IPS-20b (cell line): ENCODE results near the gene PPP1R7.

Source experiments
- H3K27ac ChIP-seq: one replicate; pipeline ENCODE4 v1.5.1; 2013; ENCODE audit warnings: low read length
- H3K27me3 ChIP-seq: 2 replicates; pipeline ENCODE4 v1.6.1; 2013; ENCODE audit warnings: mild to moderate bottlenecking, low read length, inconsistent platforms; ENCODE audit not compliant: insufficient read depth
- H3K36me3 ChIP-seq: 2 replicates; pipeline ENCODE4 v1.6.1; 2013; ENCODE audit warnings: low read depth, mild to moderate bottlenecking, inconsistent platforms, low read length, moderate library complexity; ENCODE audit not compliant: insufficient read depth
- H3K4me1 ChIP-seq: 2 replicates; pipeline ENCODE4 v1.6.1; 2013; ENCODE audit warnings: mild to moderate bottlenecking, control low read depth, inconsistent platforms, low read length, moderate library complexity; ENCODE audit not compliant: insufficient read depth
- H3K4me3 ChIP-seq: 2 replicates; pipeline ENCODE4 v1.5.1; 2013; ENCODE audit warnings: mild to moderate bottlenecking, low read length, inconsistent platforms
- H3K9ac ChIP-seq: 2 replicates; pipeline ENCODE4 v1.6.1; 2013; ENCODE audit warnings: low read depth, mild to moderate bottlenecking, inconsistent platforms, low read length, moderate library complexity
- H3K9me3 ChIP-seq: 2 replicates; pipeline ENCODE4 v1.6.1; 2013; ENCODE audit warnings: mild to moderate bottlenecking, low read depth, low read length, inconsistent platforms; ENCODE audit not compliant: insufficient read depth

PPP1R7 gene

GRCh38 chr2:241147336-241147735 lies 2.9 kb upstream of the PPP1R7 start:
- H3K36me3 ChIP-seq, result peaks cover 5% of the 10 kb centered on the region; the same call in 1 of the 2 replicates
- peaks cover 11% of the 10 kb centered on the region for H3K4me1 ChIP-seq
- no peak overlapping the region for H3K4me3 ChIP-seq
- H3K27me3 ChIP-seq, result peaks cover 10% of the 10 kb centered on the region; the same call in 1 of the 2 replicates
- no peak overlapping the region for H3K27ac ChIP-seq
- no peak overlapping the region for H3K9ac ChIP-seq
- H3K9me3 ChIP-seq, result no peaks in the 10 kb centered on the region

GRCh38 chr2:241148239-241148638 lies 2.0 kb upstream of the PPP1R7 start:
- Histone ChIP-seq H3K9me3 (no peaks in the 10 kb centered on the region), H3K27ac (no peak overlapping the region), H3K4me1 (peaks cover 11% of the 10 kb centered on the region), H3K4me3 (peak overlapping the region; percentile 92), H3K27me3 (peaks cover 10% of the 10 kb centered on the region; the same call in 1 of the 2 replicates), H3K36me3 (no peaks in the 10 kb centered on the region), H3K9ac (peak overlapping the region; percentile 73; the same call in 1 of the 2 replicates)

GRCh38 chr2:241148891-241149674 lies 1.2 kb upstream of the PPP1R7 start, which contains the start of gene PASK:
Gene PASK (minus strand): TSS chr2:241149472. CDS start chr2:241143032, 6,440 bp downstream.
- H3K27me3 ChIP-seq, result peaks cover 10% of the 10 kb centered on the region; the same call in 1 of the 2 replicates
- peak within 1 kb of the TSS; percentile 73; the same call in 1 of the 2 replicates for H3K9ac ChIP-seq
- H3K27ac ChIP-seq, result no peak within 1 kb of the TSS
- peak within 1 kb of the TSS; percentile 92 for H3K4me3 ChIP-seq
- no peaks in the 10 kb centered on the region; the same call in 1 of the 2 replicates for H3K36me3 ChIP-seq
- H3K9me3 ChIP-seq, result no peaks in the 10 kb centered on the region
- peaks cover 11% of the 10 kb centered on the region for H3K4me1 ChIP-seq

- Histone ChIP-seq H3K27ac (no peak overlapping the region), H3K4me3 (peak overlapping the region; percentile 92), H3K36me3 (no peaks in the 10 kb centered on the region; the same call in 1 of the 2 replicates), H3K9ac (peak overlapping the region; percentile 13; the same call in 1 of the 2 replicates), H3K27me3 (peaks cover 10% of the 10 kb centered on the region; the same call in 1 of the 2 replicates), H3K4me1 (peaks cover 11% of the 10 kb centered on the region), H3K9me3 (no peaks in the 10 kb centered on the region)
Measured at GRCh38 chr2:241149675-241149924, 667 bp upstream of the PPP1R7 start.

- Histone ChIP-seq H3K27ac (no peak overlapping the region), H3K9me3 (no peaks in the 10 kb centered on the region)
Measured at GRCh38 chr2:241150660-241151530, 628 bp downstream of the PPP1R7 start.

GRCh38 chr2:241151934-241152660 lies 1.8 kb downstream of the PPP1R7 start:
- no peaks in the 10 kb centered on the region for H3K9me3 ChIP-seq
- no peak overlapping the region for H3K9ac ChIP-seq
- H3K4me1 ChIP-seq, result peaks cover 11% of the 10 kb centered on the region
- H3K4me3 ChIP-seq, result no peak overlapping the region
- H3K27ac ChIP-seq, result no peak overlapping the region
- H3K27me3 ChIP-seq, result peaks cover 10% of the 10 kb centered on the region; the same call in 1 of the 2 replicates
- peaks cover 5% of the 10 kb centered on the region; the same call in 1 of the 2 replicates for H3K36me3 ChIP-seq

More at GRCh38 chr2:241150660-241151530, 628 bp downstream of the PPP1R7 start:
- Histone ChIP-seq H3K27me3 (peaks cover 10% of the 10 kb centered on the region; the same call in 1 of the 2 replicates), H3K36me3 (peaks cover 5% of the 10 kb centered on the region; the same call in 1 of the 2 replicates), H3K9ac (peak overlapping the region; percentile 68; the same call in 1 of the 2 replicates), H3K4me1 (peaks cover 11% of the 10 kb centered on the region), H3K4me3 (peak overlapping the region; percentile 92)

GRCh38 chr2:241153616-241154015 lies 3.3 kb downstream of the PPP1R7 start:
- no peak overlapping the region for H3K27ac ChIP-seq
- peaks cover 9% of the 10 kb centered on the region for H3K4me1 ChIP-seq
- H3K36me3 ChIP-seq, result peaks cover 15% of the 10 kb centered on the region; the same call in 1 of the 2 replicates

GRCh38 chr2:241154915-241155314 lies 4.6 kb downstream of the PPP1R7 start:
- Histone ChIP-seq H3K27me3 (no peaks in the 10 kb centered on the region), H3K9ac (no peak overlapping the region), H3K36me3 (peaks cover 25% of the 10 kb centered on the region), H3K27ac (no peak overlapping the region), H3K4me3 (no peak overlapping the region), H3K4me1 (peaks cover 9% of the 10 kb centered on the region), H3K9me3 (no peaks in the 10 kb centered on the region)

More at GRCh38 chr2:241153616-241154015, 3.3 kb downstream of the PPP1R7 start:
- Histone ChIP-seq H3K4me3 (no peak overlapping the region), H3K9me3 (no peaks in the 10 kb centered on the region), H3K9ac (no peak overlapping the region), H3K27me3 (peaks cover 2% of the 10 kb centered on the region; the same call in 1 of the 2 replicates)

GRCh38 chr2:241155936-241156335 lies 5.7 kb downstream of the PPP1R7 start:
- Histone ChIP-seq H3K9me3 (no peaks in the 10 kb centered on the region), H3K27ac (no peak overlapping the region), H3K36me3 (peaks cover 32% of the 10 kb centered on the region), H3K9ac (no peak overlapping the region), H3K4me3 (no peak overlapping the region), H3K4me1 (peaks cover 7% of the 10 kb centered on the region), H3K27me3 (no peaks in the 10 kb centered on the region)

GRCh38 chr2:241156971-241157441 lies 6.7 kb downstream of the PPP1R7 start:
- Histone ChIP-seq H3K27ac (no peak overlapping the region), H3K4me1 (0 out of 2 replicates have a peak, but pooled peaks cover 2% of the 10 kb centered on the region), H3K9me3 (no peaks in the 10 kb centered on the region), H3K4me3 (no peak overlapping the region), H3K36me3 (peaks cover 35% of the 10 kb centered on the region), H3K27me3 (no peaks in the 10 kb centered on the region), H3K9ac (no peak overlapping the region)
